NCI-H2171 treated with DMSO at 0.1 percent for 48 hours (cell line): Measurements from ENCODE around the gene SLC6A6.

Experiments
- DNase-seq: peaks from one replicate; lab custom pipeline; 2025; lab: John Stamatoyannopoulos, UW

The SLC6A6 gene

DNA sequence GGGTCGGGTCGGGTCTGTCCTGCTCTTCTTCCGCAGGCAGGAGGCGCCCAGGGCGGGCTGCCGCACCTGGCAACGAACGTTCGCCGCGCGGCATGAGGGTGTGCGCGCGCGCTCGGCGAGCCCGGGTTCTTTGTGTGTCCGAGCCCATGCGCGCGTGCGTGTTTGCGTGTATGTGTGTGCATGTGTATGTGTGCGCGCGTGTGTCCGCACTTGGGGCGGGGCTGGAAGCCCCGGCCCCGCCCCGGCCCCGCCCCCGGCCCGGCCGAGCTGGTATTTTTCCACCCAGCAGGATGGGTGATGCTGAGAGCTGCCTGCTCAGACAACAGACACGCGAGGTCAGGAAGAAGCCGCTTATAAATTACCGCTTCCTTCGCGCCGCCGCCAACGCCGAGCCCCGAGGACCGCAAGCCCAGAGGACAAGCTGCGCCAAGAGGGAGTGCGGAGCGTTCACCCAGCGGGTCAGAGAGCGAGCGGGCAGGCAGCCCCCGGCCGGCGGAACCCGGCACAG, at the start of gene SLC6A6:
TSS of gene SLC6A6 (plus strand) at position 303 of the 508 bp plus-strand sequence. CDS start 41,029 bp downstream, outside the sequence.
- DNase-seq, result peak; percentile 86

DNA sequence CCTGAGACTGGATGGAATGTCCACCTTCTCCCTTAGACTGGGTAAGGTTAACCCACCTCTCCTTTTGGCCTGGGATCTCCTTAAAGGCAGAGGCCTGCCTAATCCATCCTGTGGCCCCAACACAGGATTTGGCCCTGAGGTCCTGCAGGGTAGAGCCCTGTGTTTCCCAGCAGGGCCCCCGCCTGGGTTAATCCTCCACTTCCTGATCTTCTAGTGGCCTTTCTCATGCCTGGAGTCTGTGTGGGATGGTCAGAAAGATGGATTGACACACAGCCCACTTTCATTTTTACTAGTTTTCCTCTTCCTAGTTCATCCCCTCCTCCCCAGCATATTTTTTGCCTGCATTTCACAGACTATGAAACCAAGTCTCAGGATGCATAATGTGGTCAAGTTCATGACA, 48.9 kb upstream of the SLC6A6 start:
- DNase-seq, result no peak

DNA sequence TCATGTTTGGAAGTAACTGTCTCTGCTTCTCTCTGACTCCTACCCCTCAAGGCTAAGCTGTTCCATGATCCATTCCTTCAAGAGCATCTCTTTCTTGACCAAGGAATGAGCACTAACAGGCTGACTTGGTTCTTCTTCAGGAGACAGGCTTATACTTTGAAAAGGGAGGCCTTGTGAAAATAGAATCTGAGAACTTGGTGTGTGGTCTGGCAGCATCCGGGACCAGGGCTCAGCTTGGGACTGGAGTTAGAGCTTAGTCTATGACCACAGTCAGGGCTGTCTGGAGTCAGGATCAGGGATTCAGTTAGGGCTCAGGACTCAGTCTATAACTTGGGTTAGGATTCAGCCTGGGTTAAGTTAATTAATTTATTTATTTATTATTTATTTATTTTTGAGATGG, 44.9 kb upstream of the SLC6A6 start:
- DNase-seq, result no peak

DNA sequence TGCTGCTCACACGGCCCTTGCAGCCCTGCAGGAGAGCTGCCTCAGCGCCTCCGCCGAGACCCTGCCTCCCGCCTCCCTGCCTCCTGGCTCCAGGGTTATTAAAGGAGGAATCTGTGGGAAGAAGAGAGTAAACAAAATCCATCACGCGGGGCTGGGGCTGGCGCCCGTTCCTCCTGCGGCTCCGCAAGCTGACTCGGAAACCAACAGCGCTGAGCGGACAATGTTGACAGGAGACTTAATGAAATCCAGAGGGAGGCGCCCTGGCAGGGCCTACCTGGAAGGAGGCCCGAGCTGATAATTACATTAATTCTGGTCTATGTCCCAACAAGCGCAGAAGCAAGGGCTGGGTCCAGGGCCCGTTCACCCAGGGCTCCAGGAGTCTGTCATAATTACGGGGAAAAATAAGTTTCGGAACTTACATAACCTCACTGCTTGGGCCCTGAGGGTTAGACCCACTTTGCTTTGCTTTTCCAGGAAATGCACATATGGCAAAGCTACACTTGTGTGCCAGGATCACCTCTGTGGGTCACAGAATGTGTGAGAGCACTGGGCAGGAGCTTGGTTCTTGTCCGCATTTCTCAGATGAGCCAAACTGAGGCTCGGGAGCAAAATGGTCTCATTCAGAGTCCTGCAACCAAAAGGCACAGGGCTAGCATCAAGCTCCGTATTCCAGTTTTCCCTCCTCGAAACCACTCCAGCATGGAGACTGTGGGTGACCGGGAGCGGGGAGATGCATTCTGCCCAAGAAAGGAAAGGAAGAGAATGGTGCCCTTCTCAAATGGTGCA, 43.8 kb upstream of the SLC6A6 start:
- DNase-seq, result no peak

DNA sequence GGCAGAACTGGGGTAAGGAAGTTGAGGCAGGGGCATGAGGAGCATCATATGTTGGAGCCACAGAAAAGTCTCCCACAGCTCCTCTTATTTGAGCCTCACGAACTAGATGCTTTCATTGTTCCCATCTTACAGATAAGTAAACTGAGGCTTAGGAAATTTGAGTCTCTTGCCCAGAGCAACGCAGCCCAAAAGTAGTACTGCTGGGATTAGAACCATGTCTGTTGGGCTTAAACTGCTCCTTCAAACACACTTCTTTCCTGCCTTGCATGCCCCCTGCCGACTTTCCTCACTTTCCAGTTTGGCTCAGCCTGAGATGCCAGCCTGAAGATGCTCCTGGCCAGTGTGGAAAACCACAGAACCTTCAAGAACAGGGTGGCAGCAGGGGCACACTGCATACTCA, 43.1 kb upstream of the SLC6A6 start:
- DNase-seq, result no peak

DNA sequence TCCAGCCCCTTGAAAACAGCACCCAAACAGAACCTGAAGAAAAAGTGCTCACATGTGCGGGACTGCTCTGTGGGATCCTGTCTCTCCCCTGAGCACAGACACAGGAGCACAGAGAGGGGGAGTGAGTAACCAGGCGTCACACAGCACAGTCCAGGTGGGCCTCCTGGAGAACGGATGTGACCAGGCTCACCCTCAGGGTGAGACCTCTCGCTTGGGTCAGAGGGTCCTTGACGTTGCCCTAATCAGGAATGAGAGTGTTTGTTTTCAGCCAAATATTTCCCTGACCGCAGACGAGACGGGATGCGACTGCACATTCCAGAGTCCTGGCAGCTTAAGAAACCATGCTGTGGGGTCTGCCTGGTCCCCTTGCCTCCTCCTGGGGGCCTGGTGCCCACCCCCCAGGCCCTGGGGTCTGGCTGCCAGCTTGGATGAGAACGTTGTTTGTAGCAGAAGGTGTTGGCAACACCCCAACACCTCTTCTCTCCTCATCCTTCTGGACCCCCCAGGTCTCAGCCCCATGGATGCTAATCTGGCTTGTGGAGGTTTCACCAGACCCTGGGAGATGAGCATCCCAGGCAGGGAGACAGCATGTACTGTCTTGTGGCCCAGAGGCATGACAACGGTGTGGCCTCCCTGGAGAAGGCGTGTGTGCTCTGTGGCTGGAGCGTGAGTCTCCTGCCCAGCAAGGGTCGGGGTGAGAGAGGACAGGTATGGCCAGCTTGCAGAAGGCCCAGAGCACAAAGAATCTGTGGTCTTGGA, 42.1 kb upstream of the SLC6A6 start:
- no peak for DNase-seq

DNA sequence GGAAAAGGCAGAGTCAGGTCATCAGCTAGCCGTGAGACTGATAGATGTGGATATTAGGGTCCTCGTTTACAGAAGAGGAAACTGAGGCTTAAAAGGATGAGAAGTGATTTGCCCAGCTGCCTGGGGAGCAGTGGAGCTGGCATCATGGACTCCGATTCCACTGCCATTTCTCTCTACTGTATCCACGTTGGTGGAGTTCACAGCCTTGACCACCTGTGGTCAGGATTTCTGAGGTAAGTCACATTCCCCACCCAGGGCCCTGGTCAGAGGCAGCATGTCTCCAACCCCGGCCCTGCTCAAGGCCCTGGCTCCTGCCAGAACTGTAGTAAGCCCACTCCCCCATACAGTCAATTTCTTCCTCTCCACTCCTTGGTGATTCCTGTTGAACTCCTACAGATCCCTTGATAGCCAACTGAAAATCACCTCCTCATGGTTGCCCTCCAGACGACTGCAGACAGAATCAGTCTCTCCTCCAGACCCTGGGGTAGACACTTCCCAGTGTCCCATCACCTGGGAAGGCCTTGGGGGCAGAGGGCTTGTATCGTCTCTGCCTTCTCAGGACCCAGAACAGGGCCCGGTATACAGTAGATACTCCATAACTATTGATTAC, 41.2 kb upstream of the SLC6A6 start:
- no peak for DNase-seq

DNA sequence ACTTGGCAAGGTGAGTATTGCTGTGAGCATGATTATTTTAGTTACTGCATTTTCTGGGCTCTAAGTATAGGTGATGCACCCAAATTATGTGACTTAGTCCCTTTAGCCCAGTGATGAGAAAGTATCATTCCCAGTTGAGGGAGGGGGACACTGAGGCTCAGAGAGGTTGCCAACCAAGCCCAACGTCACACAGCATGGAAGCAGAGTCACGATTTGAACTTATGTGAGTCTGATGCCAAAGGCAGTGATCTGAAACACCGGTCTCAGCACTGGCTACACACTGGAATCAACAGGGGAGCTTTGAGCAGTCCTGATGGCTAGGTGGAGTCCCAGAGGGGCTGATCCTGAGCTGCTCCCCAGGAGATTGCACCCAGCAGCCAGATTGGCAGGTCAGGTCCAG, 39.5 kb upstream of the SLC6A6 start:
- no peak for DNase-seq

DNA sequence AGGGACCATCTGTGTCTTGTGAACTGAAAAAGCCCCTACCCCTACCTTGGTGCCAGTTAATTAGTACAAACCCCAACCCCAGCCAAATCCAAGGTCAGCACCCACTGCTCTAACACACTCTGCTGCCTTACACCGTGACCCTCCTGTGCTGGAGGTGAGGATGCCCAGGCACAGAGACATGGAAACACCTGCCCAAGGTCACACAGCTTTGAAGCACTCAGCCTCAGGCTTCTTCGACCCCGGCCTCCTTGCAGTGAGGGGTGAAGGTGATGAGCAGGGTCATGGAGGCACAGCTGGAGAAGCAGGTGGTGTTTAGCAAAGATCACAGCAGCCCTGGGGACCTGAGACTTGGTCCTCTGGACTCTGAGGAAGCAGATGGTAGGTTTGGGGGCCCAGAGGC, 39.0 kb upstream of the SLC6A6 start:
- no peak for DNase-seq

DNA sequence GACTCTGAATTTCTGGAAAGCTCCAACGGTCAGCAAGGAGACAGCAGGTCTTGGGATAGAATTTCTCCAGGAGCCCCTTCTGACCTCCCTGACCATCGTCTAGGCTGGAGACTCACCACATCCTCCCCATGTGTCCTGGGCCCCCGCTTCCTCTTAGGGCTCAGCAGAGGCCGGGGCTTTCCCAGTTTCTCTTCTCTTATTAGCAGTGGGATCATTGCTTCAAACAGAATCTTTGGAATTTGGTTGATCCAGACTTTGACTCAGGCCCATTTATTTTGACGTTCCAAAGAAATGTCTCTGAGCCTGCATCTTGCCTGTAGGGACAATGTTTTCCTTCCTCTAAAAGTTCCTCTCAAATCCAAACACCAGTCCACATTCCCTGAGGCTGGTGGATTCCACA, 38.4 kb upstream of the SLC6A6 start:
- no peak for DNase-seq

DNA sequence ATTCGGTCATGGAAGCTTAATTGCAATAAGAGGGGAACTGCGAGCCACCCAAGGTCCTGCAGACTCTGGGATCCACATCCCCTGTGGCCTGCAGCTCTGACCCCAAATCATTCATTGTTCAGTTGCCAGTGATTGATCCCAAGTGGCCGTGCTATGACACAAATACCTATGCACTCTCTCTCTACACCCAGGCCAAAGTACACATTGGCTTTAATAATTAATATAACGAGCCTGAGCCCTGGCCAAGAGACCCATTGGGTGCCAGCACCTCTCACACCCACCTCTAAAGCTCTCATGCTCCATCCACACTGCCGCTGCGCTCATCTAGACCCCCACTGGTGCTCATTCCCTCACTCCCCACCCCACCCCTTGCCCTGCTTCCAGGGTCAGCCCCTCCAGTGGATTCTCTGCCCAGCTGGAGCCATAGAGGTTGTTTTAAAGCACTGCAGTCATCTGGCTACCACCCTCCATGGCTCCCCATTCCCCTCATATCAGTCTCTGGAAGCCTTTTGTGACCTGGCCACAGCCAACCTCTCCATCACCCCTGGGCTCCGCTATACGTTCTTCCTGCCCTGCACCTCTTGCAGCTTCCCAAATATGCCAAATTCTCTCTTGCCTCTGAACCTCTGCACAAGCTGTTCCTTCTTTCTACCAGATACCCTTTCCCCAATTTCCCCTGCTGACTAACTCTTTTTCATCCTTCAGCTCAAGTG, 37.7 kb upstream of the SLC6A6 start:
- no peak for DNase-seq

DNA sequence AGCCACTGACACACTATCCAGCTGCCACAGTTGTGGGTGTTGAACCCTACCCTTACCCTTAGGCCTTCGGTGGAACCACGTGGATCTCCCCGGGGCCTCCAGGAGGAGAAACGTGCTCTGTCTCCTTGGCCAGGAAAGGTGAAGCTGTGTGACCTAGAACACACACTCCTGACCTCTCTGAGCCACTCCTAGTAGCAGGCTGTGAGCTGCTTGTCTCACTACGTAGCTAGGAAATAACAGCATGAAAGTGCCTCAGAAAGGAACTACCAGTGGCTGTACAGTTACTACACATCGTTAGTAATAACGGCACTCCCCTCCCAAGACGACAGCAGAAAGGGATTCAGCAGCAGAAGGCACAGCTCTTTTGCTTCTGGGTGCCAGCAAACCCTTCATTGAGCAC, 36.2 kb upstream of the SLC6A6 start:
- no peak for DNase-seq

DNA sequence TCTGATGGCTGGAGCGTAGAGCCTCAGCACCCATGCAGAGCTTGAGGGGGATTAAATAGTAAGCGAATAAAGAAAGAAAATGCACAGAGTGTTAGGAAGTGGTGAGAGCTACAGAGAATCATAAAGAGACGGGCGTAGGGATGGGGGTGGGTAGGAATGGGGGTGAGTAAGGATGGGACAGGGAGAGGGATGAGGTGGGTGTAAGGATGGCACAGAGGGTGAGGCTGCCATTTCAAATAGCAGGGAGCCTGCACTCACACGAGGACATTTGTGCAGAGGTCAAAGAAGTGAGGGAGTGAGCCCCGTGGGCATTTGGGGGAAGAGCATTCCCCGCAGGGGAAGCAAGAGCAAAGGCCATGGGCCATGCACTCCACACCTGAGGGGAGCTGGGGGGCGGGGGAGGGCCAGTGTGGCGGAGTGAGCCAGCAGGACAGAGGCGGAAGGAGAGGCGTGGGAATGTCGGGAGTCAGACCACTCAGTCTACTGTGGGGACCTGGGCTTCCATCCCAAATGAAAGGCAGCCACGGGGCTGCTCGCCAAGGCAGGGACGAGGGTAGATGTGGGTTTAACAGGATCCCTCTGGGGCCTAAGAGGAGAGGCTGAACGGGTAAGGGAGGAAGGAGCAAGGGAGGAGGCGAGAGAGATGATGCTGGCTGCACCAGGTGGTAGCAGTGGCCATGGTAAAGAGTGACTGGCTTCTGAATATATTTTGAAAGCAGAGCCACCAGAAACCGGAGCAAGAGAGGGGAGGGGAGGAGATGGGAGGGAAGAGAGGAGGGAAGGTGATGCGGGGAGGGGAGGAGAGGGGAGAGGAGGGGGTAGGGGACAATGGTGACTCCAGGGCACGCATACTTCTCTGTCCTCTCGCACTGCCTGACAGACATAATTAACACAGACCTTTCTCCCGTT, 35.2 kb upstream of the SLC6A6 start:
- no peak for DNase-seq

DNA sequence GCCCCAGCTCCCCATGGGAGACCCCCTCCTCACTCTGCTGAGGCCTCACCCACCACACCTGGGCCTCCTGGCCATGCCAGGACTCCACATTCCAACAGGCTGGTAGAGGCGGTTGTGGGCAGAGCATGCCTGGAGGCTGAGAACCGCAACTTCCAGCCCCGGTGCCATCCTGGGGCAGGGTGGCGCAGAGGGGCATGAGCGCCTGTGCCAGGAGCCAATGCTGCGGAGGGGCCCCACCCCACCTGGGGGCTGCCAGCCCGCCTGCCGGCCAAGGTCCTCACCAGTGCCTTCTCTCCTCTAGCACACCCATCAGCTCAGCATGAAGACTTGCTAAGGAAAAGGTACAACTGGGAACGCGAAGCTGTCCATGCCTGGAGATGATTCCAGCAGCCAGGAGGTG, 34.3 kb upstream of the SLC6A6 start:
- no peak for DNase-seq

DNA sequence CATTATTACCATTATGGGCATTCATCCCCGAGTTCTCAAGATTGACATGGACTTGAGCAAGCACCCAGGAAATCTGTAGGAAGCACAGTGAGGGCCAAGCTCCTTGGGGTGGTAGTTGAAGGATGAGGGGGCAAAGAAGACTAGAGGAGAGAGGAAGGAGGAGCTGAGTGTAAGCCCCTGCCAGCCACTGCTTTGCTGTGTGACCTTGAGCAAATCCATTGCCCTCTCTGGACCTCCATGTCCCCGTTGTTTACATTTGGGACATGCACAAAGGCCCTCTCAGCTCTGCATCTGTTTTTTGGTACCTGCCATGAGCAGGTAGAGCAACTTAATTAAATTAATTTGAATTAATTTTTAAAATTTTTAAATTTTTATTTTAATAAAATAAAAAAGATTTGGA, 33.5 kb upstream of the SLC6A6 start:
- no peak for DNase-seq

DNA sequence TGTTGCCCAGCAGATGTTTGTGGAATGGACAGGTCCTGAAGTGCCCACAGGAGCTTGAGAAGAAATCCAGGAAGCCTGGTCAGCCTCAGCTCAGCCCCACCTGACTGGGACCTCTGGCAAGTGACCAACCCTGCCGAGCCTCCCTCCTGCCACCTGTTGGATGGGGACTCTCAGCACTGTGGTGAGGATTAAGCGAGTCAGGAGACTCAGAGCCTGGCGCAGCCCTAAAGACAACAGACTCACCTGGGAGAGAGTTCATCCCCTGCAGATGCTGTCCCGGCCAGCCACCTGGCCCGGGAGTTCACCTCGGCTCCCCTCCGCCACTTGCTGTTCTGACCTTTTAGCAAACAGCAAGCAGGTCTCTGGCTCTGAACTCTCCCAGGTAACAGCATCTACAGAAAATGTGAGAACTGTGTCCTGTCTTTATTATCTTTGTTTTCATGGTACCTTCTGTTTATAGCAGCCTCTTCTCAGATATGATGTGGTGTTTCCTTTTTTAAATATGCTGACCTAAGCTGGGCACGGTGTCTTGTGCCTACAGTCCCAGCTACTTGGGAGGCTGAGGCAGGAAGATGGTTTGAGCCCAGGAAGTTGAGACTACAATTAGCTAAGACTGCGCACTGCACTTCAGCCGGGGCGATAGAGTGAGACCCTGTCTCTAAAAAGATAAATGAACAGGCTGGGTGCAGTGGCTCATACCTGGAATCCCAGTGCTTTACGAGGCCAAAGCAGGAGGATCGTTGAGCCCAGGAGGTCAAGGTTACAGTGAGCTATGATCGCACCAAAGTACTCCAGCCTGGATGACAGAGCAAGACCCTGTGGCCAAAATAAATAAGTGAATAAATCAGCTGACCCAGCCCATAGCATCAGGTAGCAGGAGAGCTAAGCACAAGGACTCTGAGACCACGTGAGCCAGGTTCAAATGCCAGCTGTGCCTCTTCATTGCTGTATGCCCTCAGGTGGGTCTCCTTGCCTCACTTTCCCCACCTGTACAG, 32.4 kb upstream of the SLC6A6 start:
- no peak for DNase-seq

DNA sequence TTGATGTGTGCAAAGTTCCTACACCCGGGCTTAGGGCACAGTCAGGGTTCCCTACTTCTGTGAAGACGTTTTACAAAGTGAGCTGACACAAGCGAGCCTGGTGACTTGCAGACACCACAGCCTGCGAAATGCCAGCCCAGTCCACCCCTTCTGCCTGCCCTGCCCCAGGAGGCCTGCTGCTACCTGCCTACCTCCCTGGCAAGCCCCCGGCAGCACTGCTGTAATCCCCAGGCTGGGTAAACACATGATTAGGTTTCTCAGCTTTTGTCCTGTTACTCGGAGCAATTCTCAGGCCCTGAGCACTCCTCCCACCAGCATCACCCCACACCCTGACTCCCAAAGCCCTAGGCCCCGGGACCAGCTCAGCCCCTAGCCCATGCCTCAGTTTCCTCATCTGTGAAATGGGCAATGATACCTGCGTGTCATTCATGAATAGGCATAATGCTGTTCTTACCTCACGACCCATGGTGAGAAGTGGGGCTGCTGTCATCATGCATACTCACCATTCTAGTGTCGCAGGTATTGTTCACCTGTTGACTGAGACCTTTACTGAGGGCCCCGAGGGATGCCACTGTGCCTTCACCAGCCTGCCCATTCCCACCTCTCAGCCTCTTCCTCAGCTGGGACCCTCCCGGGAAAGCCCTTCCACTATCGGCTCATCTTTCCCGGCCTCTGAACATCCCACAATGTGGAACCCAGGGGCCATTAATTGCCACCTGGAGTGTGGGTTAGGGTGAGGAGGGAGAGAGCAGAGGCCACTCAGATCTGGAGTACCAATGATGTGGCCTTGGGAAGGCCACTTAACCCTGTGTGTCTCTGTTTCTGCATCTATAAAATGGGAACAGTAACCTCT, 31.5 kb upstream of the SLC6A6 start:
- DNase-seq, result peak; percentile 14

DNA sequence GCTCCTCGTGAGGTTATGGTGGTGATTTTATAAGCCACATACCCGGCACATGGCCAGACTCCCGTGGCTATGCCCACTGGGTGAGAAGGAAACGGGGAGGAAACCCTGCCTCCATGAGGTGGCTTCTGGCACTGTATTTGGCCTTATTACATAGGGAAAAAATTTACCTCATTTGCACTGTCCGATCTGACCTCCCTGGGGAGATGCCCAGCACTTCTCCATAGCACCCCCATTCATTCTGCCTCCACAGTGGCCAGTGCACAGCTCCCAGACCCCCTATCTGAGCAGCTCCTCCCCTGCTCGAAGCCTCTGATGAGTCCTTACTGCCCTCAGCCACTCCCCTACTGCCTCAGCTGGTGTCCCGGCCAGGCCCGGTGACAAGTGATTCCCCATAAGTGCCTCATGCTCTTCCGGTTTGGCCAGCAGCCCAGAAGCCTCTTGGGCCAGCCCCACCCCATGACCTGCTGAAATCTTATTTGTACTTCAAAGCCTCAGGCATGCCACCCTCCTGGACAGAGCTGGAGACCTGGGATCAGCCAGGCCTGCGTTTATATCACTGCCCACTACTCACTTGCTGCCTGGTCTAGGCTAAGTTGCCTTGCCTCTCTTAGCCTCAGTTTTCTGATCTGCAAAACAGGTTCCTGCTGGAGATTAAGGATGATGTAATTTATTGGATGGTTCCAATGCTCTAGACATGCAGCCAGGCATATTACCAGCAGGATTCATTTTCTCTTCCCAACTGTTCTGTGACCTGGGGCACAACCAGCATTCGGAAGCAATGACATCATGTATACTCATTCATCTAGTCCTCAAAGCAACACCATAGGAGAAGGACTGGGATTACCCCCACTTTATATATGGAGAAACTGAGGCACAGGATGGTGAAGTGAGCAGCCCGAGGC, 30.6 kb upstream of the SLC6A6 start:
- peak; percentile 11 for DNase-seq
